CD4-positive, CD25-positive, alpha-beta regulatory T cell (primary cell): ENCODE results near the gene ZNF516. TPM values are rescaled to one million over a fixed set of nuclear protein-coding genes. Genes with fewer than 3 reads are reported as not detected.

ENCODE experiments used
- ATAC-seq, 2 donors: fragments of 150-1000 bp; cut with Tn5 transposase; one replicate each; pipeline ENCODE4 v1.10.0; 2021; ENCODE audit warnings: low read depth in 2 of 2, moderate number of reproducible peaks in 2 of 2, moderate library complexity in 1 of 2
- DNase-seq, 3 donors: peaks; one replicate each; pipeline versions ENCODE4 v3.0.0 to v3.0.0-alpha.2; 2012 to 2022; ENCODE audit warnings: mixed read lengths in 1 of 3
- H3K27ac ChIP-seq: one replicate; pipeline ENCODE4 v1.7.0; 2013; ENCODE audit warnings: mild to moderate bottlenecking, low read length; ENCODE audit not compliant: insufficient read depth, poor library complexity, severe bottlenecking
- H3K27me3 ChIP-seq: one replicate; pipeline ENCODE4 v1.7.0; 2013; ENCODE audit warnings: low read length; ENCODE audit not compliant: control insufficient read depth, insufficient read depth
- H3K36me3 ChIP-seq: one replicate; pipeline ENCODE4 v1.7.0; 2013; ENCODE audit warnings: mild to moderate bottlenecking, low read length, moderate library complexity; ENCODE audit not compliant: control insufficient read depth, insufficient read depth
- H3K4me1 ChIP-seq: 2 replicates; pipeline ENCODE4 v1.7.0; 2013; ENCODE audit warnings: mild to moderate bottlenecking, low read length; ENCODE audit not compliant: insufficient read depth, control insufficient read depth, poor library complexity, severe bottlenecking
- H3K4me3 ChIP-seq: one replicate; pipeline ENCODE4 v1.7.0; 2013; ENCODE audit warnings: low read depth, mild to moderate bottlenecking, low read length, moderate library complexity
- H3K9me3 ChIP-seq, 2 experiments: 1 replicate in 1 of 2; 2 replicates in 1 of 2; pipeline ENCODE4 v1.7.0; 2013; ENCODE audit warnings: low read length in 2 of 2, mild to moderate bottlenecking in 1 of 2, moderate library complexity in 1 of 2; ENCODE audit not compliant: control insufficient read depth in 2 of 2
- H3K27ac Mint-ChIP-seq, 3 donors: one replicate each; pipeline ENCODE4 v1.8.0; 2020 to 2022; ENCODE audit warnings: mild to moderate bottlenecking in 3 of 3, mixed read lengths in 3 of 3, moderate library complexity in 2 of 3
- H3K27me3 Mint-ChIP-seq: one replicate; pipeline ENCODE4 v1.8.0; 2022; ENCODE audit warnings: mild to moderate bottlenecking, mixed read lengths
- H3K36me3 Mint-ChIP-seq: one replicate; pipeline ENCODE4 v1.8.0; 2020; ENCODE audit warnings: mixed read lengths
- H3K4me1 Mint-ChIP-seq, 4 donors: one replicate each; pipeline ENCODE4 v1.8.0; 2020 to 2022; ENCODE audit warnings: mixed read lengths in 4 of 4, mild to moderate bottlenecking in 1 of 4
- H3K4me3 Mint-ChIP-seq, 4 donors: one replicate each; pipeline ENCODE4 v1.8.0; 2020 to 2022; ENCODE audit warnings: mild to moderate bottlenecking in 4 of 4, mixed read lengths in 4 of 4, moderate library complexity in 3 of 4
- H3K9me3 Mint-ChIP-seq, 7 donors: one replicate each; pipeline ENCODE4 v1.8.0; 2020 to 2022; ENCODE audit warnings: mixed read lengths in 7 of 7, mild to moderate bottlenecking in 3 of 7, moderate library complexity in 2 of 7
- polyA plus RNA-seq, 4 donors: library from polyadenylated mRNA; unstranded; fragments of 300-500 nt; fragmentation: Illumina TruSeq; gene quantifications; one replicate each; pipeline ENCODE4 v1.2.3, GENCODE V29; 2021
- total RNA-seq: library from RNA; stranded (reverse); gene quantifications from one replicate; pipeline ENCODE4 v1.2.3, GENCODE V29; 2022

The ZNF516 gene
- total and polyA plus RNA-seq, 5 donors from 2014 or later, result 0.26 to 9.9 (median 0.57) TPM; not detected in 1

GRCh38 chr18:76335859-76336640, 159.0 kb downstream of the ZNF516 start:
- DNase-seq, result no peak
- ATAC-seq, result no peak
- Mint-ChIP-seq H3K4me1 (no peaks in the 10 kb centered on the region), H3K27me3 (no peaks in the 10 kb centered on the region), H3K9me3 (peaks cover 0 to 17% (median 5%) of the 10 kb centered on the region in 7 donors), H3K36me3 (no peaks in the 10 kb centered on the region), H3K27ac (no peak overlapping the region), H3K4me3 (no peak overlapping the region)
- Histone ChIP-seq H3K4me1 (no peaks in the 10 kb centered on the region), H3K36me3 (no peaks in the 10 kb centered on the region), H3K27me3 (no peaks in the 10 kb centered on the region), H3K9me3 (no peaks in the 10 kb centered on the region), H3K4me3 (no peak overlapping the region), H3K27ac (no peak overlapping the region)

DNA sequence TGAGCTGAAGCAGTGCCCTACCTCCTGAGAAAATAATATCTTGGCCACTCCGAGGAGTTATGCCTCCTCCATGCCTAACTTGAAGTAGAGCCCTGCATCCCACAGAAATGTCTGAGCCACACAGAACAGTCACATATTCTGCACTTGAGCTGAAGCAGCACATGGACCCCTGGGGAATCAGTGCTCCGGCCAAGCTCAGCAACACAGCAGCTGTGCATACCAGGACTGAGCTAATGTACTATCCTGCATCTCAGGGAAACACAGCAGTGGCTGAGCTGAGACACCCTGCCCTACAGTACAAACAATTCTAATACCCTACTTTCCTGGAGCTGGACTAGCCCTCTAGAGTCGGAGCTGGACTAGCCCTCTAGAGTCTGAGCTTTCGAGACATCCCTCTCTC, 166.9 kb downstream of the ZNF516 start:
- Mint-ChIP-seq H3K36me3 (no peaks in the 10 kb centered on the region), H3K9me3 (peaks cover 0 to 22% (median 6%) of the 10 kb centered on the region in 7 donors), H3K27me3 (peaks cover 10% of the 10 kb centered on the region), H3K27ac (no peak overlapping the region), H3K4me3 (no peak overlapping the region), H3K4me1 (no peaks in the 10 kb centered on the region)
- no peak overlapping the region for H3K4me3 ChIP-seq
- ATAC-seq (no peak), DNase-seq (no peak)
- H3K36me3 ChIP-seq, result no peaks in the 10 kb centered on the region
- H3K27ac ChIP-seq, result no peak overlapping the region
- H3K9me3 ChIP-seq, result no peaks in the 10 kb centered on the region
- no peaks in the 10 kb centered on the region for H3K4me1 ChIP-seq
- H3K27me3 ChIP-seq, result no peaks in the 10 kb centered on the region

- Mint-ChIP-seq H3K4me1 (no peaks in the 10 kb centered on the region), H3K27me3 (peaks cover 5% of the 10 kb centered on the region), H3K27ac (no peak overlapping the region), H3K4me3 (no peak overlapping the region), H3K36me3 (no peaks in the 10 kb centered on the region), H3K9me3 (no peaks in the 10 kb centered on the region)
- Histone ChIP-seq H3K36me3 (no peaks in the 10 kb centered on the region), H3K27ac (no peak overlapping the region), H3K9me3 (no peaks in the 10 kb centered on the region), H3K4me1 (no peaks in the 10 kb centered on the region), H3K4me3 (no peak overlapping the region), H3K27me3 (no peaks in the 10 kb centered on the region)
- ATAC-seq (no peak), DNase-seq (no peak)
Observed at GRCh38 chr18:76323891-76324290, 171.2 kb downstream of the ZNF516 start.

DNA sequence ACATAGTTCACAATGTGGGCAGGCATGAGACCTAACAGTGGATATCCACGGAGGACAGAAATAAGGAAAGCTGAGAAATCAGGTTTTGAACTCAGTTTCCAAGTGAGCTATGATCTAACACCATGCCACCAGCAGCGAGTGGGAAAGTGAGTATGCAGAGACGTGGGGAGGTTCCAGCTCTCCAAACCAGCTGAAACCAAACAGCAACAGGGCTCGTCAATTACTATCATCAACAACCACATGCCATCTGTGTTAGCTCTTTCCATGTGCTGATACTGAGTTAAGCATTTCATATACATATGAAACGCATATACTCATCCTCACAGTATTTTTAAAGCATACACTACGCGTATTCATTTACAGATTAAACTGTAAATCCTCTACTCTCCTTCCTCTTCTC, 172.4 kb downstream of the ZNF516 start:
- no peaks in the 10 kb centered on the region for H3K9me3 Mint-ChIP-seq
- H3K27me3 Mint-ChIP-seq, result peaks cover 8% of the 10 kb centered on the region
- H3K36me3 ChIP-seq, result no peaks in the 10 kb centered on the region
- no peak overlapping the region for H3K4me3 ChIP-seq
- no peaks in the 10 kb centered on the region for H3K9me3 ChIP-seq
- H3K4me1 Mint-ChIP-seq, result no peaks in the 10 kb centered on the region
- no peak overlapping the region for H3K27ac Mint-ChIP-seq
- no peaks in the 10 kb centered on the region for H3K27me3 ChIP-seq
- ATAC-seq (no peak), DNase-seq (no peak)
- no peaks in the 10 kb centered on the region for H3K4me1 ChIP-seq
- no peak overlapping the region for H3K4me3 Mint-ChIP-seq
- H3K27ac ChIP-seq, result no peak overlapping the region
- no peaks in the 10 kb centered on the region for H3K36me3 Mint-ChIP-seq

DNA sequence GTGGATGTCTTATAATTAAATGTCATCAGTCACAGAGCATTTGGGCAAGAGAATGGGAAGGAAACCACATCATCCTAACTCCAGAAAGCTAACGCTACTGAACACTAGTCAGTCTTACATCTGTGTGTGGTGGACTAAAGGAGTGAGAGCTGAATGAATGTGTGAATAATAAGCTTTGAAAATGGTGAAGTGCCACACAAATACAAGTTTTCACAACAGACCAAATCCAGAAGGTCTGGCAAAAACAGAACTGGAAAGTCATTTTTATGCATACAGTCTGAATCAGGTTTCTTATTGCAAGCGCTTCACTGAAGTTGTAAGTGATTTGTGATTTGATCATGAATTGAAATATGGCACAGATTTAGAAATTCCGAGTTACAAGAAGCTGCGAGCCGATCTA, 175.7 kb downstream of the ZNF516 start:
- H3K36me3 Mint-ChIP-seq, result no peaks in the 10 kb centered on the region
- ATAC-seq, result no peak
- H3K9me3 ChIP-seq, result no peaks in the 10 kb centered on the region
- no peak for DNase-seq
- no peak overlapping the region for H3K27ac ChIP-seq
- H3K4me3 Mint-ChIP-seq, result no peak overlapping the region
- H3K36me3 ChIP-seq, result no peaks in the 10 kb centered on the region
- H3K4me1 Mint-ChIP-seq, result no peaks in the 10 kb centered on the region
- peaks cover 9% of the 10 kb centered on the region for H3K27me3 Mint-ChIP-seq
- no peaks in the 10 kb centered on the region for H3K9me3 Mint-ChIP-seq
- no peaks in the 10 kb centered on the region for H3K4me1 ChIP-seq
- no peak overlapping the region for H3K4me3 ChIP-seq
- no peak overlapping the region for H3K27ac Mint-ChIP-seq
- no peaks in the 10 kb centered on the region for H3K27me3 ChIP-seq

DNA sequence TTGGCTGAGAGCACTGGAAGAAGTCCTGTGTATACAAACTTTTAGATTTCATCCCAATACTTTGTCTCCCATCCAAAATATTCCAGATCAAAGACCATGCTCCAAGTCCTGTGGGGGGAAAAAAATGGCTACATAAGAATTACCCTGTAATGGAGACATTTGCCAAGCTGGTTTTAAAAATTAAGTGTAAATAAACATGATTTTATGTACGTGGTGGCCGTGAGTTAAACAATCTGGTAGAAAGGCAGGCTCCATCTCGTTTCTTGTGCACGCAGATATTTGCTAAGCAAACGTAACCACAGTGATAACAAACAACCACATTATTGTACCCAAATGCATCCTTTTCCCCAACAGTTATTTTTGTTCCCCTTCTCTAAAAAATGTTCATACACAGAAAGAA, 176.4 kb downstream of the ZNF516 start:
- Histone ChIP-seq H3K4me1 (no peaks in the 10 kb centered on the region), H3K27ac (no peak overlapping the region), H3K27me3 (no peaks in the 10 kb centered on the region), H3K9me3 (no peaks in the 10 kb centered on the region), H3K4me3 (no peak overlapping the region), H3K36me3 (no peaks in the 10 kb centered on the region)
- DNase-seq, result no peak
- no peak overlapping the region for H3K4me3 Mint-ChIP-seq
- H3K27me3 Mint-ChIP-seq, result peaks cover 9% of the 10 kb centered on the region
- H3K4me1 Mint-ChIP-seq, result no peaks in the 10 kb centered on the region
- H3K27ac Mint-ChIP-seq, result no peak overlapping the region
- no peak for ATAC-seq
- no peaks in the 10 kb centered on the region for H3K36me3 Mint-ChIP-seq
- H3K9me3 Mint-ChIP-seq, result no peaks in the 10 kb centered on the region

GRCh38 chr18:76317136-76317535, 177.9 kb downstream of the ZNF516 start:
- no peak for ATAC-seq
- Mint-ChIP-seq H3K4me3 (no peak overlapping the region), H3K27ac (no peak overlapping the region), H3K4me1 (no peaks in the 10 kb centered on the region), H3K27me3 (peaks cover 9% of the 10 kb centered on the region), H3K36me3 (no peaks in the 10 kb centered on the region), H3K9me3 (no peaks in the 10 kb centered on the region)
- Histone ChIP-seq H3K4me3 (no peak overlapping the region), H3K36me3 (no peaks in the 10 kb centered on the region), H3K9me3 (no peaks in the 10 kb centered on the region), H3K27me3 (no peaks in the 10 kb centered on the region), H3K4me1 (no peaks in the 10 kb centered on the region), H3K27ac (no peak overlapping the region)
- DNase-seq, result no peak

- Mint-ChIP-seq H3K27ac (no peak overlapping the region), H3K9me3 (no peaks in the 10 kb centered on the region), H3K27me3 (peaks cover 9% of the 10 kb centered on the region)
Observed at GRCh38 chr18:76315722-76316230, 179.3 kb downstream of the ZNF516 start.

More at GRCh38 chr18:76315722-76316230, 179.3 kb downstream of the ZNF516 start:
- no peaks in the 10 kb centered on the region for H3K4me1 Mint-ChIP-seq
- H3K36me3 ChIP-seq, result no peaks in the 10 kb centered on the region
- ATAC-seq, result no peak
- no peak overlapping the region for H3K4me3 ChIP-seq
- no peaks in the 10 kb centered on the region for H3K36me3 Mint-ChIP-seq
- no peaks in the 10 kb centered on the region for H3K9me3 ChIP-seq
- no peak for DNase-seq
- no peak overlapping the region for H3K4me3 Mint-ChIP-seq
- no peak overlapping the region for H3K27ac ChIP-seq
- no peaks in the 10 kb centered on the region for H3K4me1 ChIP-seq
- H3K27me3 ChIP-seq, result no peaks in the 10 kb centered on the region
